ENCODE measurements around the gene PTPRG.

Gene PTPRG

DNA sequence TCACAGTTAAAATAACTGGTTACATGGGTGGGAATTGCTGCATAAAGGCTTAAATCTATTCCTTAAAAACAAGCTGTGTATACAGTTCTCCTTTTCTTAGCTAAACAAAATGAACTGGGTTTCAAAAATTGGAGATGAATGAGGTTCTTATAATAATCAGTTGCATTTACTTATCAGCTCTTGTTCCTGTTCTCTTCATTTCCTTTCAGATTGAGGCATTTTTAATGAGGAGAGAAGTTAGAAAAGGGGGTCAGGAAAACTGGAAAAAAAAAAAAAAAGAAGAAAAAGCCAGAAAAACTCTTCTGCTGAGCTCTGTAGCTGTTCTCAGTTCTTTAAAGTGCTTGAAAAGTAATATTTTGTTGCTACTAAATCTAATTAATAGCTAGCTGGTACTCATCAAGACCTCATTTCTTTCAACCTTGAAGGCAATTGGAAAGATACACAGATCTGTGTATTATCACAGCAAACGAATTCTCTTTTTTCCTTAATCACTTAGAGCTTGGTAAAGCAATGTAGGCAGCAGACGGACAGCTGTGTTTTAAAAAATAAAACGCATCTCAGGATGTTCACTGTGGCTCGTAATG, 32.2 kb downstream of the PTPRG start:
- no peak for DNase-seq

DNA sequence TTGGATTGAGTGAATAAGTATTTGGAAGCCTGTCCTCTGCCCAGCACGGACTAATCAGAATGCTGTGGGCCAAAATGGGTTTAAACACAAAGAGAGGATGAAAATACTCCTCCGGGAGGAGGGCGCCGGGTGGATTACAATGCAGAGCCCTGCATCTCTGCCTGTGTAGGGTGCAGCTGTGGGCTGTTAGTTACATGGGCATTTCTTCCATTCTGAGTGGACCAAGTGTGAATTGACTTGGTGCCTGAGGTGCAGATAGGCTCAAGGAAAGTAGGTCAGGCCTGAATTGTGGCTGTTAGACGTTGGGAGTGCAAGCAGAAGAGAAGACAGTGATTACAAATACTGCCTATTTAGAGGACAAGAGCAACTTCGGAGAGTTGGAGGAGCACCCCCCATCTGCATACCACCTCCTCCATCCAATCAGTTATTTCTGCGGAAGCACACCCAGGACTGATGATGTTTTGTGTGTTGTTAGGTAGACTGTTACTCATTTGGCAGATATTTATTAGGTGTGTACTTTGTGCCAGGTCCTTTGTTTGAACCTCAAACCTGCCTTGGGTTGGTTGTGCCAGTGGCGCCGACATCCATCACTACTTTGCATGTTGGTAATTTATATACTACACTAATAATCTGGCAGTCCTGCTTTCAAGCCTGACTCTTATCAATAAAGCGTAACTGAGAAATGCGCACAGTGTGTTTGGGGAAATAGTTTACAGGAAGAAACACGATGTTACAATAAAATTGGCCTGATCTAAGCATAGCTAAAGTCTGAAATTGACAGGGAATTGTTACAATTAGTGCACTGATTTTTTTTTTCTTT, 33.0 kb downstream of the PTPRG start:
- no peak for DNase-seq

DNA sequence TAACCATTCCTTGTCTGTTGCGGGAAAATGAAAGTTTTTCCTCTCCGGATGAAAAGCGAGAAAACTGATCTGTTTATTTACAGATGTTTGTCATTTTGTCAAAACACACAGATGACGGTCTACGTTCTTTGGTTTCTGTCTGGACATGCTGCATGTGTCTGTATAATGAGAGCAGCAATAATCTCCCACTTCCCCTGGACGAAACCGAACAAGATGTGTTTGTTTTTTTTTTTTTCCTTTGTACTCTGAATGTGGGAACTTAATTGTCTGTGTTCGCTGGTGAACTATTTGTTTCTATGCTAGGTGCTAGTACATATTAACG, 33.6 kb downstream of the PTPRG start:
- no peak for DNase-seq

DNA sequence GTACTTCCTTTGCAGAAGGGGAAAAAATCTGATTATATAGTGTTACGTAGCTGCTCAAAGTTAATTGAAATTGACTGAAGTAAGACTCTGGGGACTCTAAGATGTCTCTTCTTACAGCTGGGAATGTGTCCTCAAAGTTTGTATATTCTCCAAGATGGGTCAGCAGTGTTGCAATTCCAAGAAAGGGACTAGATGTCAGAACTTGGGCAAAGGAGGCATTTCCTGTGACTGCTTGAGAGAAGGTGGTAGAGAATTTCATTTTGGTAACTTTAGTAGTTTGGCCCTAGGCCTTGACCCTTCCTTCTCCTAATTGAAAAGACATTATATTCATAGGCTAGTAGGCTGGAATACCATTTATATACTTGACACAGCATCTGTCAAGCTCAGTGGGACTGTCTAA, 33.9 kb downstream of the PTPRG start:
- no peak for DNase-seq

DNA sequence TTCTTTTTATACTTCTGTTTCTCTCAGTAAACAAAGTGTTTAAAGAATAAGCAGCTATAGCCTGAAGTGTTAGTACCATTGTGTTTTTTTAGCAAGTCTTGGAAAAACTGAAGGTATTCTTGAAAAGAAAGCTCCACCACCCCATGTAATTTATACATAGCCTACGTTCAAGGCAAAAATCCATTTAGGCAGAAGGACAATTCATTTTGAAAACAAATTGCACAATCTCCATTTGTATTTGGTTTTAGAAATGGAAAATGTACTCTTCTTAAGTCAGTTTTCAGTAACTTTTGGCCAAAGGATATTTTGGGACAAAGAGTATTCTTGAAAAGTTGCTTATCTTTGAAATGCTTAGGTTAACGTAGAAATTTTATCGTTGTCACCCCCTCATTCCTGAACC, 34.5 kb downstream of the PTPRG start:
- DNase-seq = no peak

DNA sequence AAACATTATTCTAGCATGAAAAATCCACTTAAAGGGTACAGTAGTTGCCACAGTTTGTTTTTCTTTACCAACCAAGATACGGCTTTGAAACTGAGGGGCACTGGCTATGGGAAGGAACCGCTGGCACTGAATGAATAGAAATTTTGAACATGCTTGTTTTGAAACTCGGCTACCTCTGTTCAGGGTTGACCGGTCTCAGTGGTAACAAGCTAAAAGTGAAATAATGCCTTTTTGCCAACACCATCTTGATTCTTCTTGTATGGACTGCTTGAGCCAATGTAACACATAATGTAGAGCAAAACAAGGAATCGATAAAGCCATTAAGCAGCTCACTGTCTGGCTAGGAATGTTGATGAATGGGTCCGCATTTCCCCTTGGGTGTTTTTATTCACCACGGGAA, 36.5 kb downstream of the PTPRG start:
- DNase-seq = no peak

DNA sequence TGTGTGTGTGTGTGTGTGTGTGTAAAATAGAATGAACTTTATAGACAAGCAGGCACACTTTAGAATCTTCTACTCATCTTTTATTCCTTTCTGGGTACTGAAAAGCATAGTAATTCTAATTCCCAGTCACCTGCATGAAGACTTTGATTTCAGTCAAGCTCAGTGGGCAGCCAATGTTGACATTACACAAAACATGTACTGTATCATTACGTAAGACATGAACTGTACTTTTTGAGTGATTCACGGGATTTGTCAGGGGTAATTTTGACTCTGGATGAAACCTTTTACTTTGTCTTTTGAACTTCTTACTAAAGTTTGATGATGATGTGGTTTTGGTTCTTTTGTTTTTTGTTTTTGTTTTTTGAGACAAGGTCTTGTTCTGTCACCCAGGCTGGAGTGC, 38.8 kb downstream of the PTPRG start:
- DNase-seq = no peak

DNA sequence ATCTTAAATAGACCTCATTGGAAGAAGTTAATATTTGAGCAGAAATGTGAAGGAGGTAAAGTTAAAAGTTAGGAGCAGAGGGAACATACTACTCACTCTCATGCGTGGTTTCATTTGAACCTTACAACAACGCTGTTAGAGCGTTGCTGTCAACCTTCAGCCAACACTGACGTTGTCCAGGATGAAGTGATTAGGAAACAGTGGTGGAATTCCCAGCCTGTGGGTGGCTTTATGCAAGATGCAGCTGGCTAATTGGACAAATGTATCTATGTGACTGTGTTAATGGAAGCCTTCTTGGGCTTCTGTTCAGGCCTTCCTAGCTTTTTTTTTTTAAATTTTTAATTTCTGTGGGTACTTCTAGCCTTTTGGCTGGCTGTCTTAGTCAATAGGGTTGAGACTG, 40.5 kb downstream of the PTPRG start:
- DNase-seq = no peak

DNA sequence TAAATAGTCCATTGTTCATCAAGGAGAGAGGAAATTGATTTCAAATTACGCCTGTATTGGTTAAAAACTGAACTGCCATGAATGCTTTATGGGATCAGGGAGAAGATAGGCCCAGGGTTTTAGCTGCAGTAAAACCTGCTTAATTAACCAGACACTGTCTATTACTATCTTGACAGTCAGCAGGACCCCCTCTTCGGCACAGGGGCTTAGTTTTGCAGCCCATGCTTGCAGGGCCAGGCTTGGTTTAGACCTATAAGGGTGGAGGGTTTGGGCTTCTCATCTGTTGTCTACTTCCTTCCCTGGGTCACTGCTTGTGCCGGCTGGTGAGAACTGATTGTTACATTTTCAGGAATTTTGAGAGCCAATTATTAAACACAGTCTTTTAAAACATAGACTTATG, 41.1 kb downstream of the PTPRG start:
- DNase-seq = no peak

DNA sequence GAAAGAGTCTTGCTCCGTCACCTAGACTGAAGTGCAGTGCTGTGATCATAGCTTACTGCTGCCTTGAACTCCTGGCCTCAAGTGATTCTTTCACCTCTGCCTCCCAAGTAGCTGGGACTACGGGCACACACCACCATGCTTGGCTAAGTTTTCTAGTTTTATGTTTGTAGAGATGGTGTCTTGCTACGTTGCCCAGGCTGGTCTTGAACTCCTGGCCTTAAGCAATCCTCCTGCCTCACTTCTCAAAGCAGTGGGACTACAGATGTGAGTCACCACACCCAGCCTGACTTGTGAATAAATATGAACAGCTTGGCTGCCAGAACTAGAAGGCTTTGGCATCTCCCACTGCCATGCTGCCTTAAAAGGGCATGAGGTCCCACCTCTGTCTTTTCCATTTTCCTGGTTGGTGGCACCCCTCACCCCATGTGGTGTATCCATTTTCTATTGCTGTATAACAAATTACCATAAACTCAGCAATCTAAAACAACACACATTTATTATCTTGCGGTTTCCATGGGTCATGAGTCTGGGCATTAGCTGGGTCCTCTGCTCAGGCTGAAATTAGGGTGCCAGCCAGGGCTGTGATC, 44.3 kb downstream of the PTPRG start:
- DNase-seq = no peak

DNA sequence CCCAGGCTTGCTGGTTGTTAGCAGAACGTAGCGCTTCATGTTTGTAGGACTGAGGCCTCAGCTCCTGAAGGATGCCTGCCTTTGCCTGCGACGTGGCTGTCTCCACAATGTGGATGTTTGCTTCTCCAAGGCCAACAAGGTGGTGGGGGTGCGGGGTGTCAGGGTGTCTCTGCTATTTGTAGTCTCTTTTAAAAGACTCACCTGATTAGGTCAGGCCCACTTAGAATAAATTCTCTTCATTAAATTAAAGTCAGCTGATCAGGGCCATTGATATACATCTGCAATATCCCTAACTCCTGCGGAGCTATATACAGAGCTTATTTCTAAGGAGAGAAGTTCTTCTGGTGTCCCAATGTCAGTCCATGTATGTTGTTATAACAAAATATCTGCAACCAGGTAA, 44.8 kb downstream of the PTPRG start:
- DNase-seq = no peak

DNA sequence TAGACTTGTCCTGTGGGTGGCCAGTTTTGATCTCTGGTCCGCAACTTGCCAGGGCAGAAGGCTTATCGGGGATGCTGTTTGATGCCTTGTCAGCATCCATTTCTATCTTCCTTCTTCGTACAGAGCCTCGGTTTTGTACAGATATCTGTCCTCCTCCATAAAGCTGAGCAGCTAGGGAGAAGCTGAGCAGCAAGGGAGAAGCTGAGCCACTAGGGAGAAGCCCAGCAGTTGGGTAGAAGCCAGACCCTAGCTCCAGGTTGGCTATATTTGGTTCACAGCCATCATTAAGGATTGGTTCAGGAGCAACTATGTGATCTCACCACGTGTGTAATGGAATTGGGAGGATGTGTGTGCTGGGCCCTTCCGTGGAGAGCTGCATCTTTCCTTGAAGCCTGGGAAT, 46.7 kb downstream of the PTPRG start:
- DNase-seq = no peak

DNA sequence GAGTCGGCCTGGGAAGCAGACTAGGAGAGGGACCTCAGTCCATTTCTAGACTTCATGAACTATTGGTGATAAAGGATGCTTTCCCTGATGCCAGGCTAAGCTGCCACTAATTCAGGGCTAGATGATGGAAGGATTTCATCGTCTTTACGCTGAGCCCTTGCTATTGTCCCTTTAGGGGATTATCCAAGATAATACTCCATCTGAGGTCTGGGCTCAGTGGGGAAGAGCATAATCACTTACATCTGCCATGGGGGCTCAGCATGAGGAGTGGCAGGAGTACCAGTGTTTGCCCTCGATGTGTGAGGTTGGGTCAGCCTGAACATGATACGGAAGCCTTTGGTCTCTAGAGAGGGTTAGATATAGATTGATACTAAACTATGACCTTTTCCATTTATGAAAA, 47.3 kb downstream of the PTPRG start:
- DNase-seq = no peak

DNA sequence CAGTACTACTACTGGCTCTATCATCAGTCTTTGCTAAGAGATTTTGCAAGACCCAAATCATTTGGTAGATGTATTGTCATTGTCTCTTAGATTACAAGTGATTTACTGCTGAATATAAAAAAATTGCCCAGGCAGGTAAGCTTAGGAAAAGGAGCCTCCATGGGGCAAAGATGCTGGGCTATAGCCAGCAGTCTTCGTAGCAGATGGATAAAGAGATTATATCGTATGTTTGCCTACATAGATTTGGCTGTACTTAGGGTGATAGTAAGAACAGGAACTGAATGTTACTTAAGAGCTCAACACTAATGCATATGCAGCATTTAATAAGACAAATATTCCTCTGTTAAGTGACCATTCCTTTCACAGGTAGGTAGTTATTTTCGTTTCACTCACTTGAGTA, 48.9 kb downstream of the PTPRG start:
- DNase-seq = no peak

DNA sequence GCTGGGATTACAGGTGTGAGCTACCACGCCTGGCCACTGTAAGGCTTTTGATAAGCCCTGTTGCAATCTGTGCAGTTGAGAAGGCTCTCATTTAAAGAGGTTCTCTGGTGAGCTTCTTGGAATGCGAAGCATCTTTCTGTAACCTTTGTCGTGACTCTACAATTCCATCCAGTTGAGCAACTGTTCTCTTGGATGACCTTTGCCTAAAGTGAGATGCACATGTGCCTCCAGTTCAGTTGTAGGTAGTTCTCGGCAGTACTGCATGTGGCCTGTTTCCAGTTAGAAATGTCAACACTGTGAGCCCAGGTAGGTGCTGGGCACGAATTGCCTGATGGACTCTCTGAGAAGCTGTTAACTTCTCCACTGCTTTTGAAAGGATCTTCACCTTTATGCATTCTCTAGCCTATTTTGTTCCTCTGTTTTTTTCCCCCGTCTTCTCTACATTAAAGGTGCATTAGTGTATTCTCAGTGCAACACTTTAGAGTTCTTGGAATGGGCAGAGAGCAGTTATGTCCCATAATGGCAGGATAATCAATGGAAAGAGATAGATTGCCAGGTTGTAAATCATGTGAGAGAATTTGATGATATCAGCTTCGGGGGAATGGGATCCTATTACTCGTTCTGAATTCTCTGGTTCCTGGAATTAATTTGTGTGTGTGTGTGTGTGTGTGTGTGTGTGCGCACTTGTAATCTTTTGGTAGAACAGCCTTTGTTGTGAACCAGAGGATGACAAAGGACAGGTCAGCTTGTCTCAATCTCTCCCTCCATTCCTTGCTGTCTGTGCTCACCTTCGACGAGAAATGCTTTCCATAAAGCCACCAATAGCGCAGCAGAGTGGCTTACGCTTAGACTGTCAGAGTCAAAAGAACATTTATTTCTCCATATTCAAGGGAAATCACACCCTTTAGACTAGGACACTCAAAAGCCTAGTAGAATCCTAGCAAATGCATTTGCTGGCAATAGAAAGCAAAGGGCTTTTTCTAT, 51.1 kb downstream of the PTPRG start:
- no peak for DNase-seq

DNA sequence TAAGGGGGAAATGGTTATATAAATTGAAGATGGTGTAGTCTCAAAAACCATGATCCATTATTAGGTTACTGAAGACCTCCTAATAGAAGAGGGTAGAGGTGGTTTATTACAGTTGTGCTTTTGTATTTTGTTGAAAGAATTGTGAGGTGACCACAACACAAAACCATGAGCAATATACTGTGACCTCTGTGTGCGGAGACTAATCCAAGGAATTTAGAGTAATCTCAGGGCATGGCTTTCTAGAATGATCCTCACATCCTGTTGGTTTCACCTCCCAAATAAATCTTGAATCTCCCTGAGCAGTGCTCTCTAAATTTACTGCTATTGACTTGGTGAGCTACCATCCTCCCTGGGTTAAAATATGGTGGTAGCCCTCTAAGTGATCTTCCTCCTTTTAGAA, 52.3 kb downstream of the PTPRG start:
- DNase-seq = no peak

DNA sequence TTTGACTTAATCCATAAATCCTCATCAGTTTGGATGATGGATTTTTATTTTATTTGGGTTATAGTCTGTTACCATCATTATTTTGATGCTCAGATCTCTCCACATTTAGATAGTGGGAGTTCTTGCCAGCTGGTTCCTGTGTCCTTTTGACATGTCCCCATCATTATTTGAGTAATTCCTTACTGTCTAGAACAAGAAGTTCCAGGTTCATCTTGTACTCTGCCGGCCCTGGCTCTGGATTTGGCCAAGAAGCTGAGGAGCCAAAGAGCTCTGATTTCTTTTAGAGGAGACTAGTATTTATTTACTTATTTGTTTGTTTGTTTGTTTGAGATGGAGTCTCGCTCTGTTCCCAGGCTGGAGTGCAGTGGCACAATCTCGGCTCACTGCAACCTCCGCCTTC, 54.3 kb downstream of the PTPRG start:
- no peak for DNase-seq

DNA sequence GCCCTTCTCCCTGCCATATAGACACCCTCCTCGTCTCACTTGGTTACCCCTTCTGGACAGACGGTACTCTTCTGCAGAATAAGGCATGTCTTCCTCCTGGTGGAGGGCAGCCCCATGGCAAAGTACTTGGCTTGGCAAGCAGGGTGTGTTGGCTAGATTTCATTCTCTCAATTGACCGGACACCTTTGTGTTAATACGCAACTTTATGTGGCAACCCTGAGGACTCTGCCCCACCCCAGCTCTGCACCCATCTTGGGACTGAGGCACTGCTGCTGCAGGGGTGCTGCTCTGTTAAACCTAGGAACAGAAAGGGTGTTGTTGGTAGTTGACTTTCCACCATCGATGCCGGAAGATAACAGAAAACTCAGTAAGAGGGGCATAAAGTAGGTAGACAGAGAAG, 55.2 kb downstream of the PTPRG start:
- DNase-seq = no peak

DNA sequence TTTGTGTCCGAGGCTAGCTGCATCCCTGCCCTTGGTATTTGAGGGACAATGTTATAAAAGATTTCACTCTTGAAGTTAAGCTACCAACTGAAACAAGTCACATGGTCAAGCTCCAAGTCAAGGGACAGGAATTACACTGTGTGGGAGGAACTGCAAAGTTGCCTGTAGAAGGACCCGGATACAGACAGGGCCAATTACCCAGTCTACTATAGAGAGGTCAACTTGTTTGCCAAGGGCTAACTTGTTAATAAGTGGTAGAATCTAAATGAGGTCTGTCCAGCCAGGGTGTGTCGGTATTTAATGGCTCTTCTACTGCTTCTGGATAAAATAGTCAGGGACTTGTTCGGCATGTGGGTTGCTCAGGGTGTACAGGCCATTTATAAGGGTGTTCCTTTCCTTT, 55.7 kb downstream of the PTPRG start:
- no peak for DNase-seq

DNA sequence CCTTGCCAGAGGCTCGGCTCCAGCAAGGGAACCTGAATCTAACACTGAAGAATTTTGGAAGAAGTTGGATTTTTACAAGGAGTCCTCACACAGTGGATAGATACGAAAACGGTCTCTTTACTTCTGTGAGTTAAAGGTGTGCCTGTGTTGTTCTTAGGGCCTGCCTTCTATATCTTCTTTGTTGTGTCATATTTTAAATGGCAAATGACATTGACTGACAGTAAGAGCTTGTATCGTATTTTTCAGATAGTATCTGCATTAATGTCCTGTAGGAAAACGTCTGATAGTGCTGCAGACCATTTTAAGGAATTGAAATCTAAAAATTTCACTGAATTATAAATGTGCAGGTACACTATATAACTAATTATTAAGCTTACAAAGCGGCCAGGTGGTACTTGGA, 56.3 kb downstream of the PTPRG start:
- DNase-seq = no peak

DNA sequence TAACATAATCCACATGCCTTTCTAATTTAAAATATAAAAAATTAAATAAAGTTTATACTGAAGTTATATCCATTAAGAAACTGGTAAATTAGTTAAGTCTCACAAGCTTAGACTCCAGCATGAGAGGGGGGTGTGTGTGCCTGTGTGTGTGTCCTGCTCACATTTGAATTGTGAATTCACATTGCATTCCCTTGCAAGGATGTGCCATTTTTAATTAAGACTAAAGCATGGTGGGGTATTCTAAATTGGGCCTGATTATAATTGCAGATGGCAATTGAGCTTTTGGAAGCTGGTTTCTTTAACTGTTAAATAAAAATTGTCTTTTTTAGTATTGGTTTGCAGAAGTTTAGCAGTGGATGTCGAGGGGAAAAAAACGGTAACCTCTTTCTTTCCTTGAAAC, 56.9 kb downstream of the PTPRG start:
- DNase-seq = no peak

DNA sequence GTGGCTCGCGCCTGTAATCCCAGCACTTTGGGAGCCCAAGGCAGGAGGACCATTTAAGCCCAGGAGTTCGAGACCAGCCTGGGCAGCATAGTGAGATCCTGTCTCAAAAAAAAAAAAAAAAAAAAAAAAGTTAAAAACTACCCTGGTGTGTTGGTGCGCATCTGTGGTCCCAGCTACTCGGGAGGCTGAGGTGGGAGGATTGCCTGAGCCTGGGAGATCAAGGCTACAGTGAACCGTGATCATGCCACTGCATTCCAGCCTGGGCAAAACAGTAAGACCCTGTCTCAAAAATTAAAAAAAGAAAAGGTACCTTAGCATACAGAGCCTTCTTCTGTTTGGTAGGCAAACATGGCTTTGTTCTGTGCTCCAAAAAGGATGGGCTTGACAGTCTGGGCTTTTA, 57.5 kb downstream of the PTPRG start:
- DNase-seq = no peak

DNA sequence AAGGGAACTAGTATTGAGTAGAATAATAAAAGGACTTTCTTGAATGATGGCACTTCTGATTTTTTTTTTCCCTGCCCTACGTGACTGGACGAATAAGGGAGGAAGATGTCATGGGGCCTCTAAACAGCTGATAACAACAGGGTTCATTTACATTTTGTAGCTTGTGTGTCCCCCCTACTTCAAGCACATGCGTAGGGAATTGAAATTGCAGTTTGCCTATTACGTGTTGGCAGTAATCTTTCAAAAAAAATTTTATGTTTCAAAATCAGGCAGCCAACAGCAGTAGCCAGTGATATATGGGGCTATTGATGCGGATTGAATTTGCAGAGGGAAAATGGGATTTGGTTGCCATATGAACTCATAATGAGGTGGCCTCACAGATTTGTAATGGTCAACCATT, 58.7 kb downstream of the PTPRG start:
- DNase-seq = no peak

DNA sequence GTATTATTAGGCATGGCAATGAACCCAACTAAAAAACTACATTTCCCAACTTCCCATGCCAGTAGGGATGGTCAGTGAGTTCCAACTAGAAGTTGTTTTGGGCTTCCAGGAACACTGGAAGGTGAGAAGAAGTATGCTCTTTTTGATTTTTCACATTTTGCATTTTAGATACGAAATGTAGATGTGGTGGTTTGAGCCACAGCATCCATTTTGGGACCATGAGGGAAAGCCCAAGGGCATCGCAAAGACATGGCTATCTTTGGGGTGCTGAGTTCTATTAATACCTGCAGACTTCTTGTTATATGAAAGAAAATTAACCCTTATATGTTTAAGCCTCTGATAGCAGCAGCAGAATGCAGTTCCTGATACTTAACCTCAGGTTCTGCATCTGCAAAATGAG, 62.9 kb downstream of the PTPRG start:
- DNase-seq = no peak
